Fibroblast of villous mesenchyme (primary cell): Measurements from ENCODE around the gene UCN. TPM values are rescaled to one million over a fixed set of nuclear protein-coding genes. Genes with fewer than 3 reads are reported as not detected.

Experiments used
- DNase-seq: peaks from one replicate; pipeline ENCODE4 v3.0.0-alpha.2; 2010; ENCODE audit warnings: low read depth
- H3K4me3 ChIP-seq: 2 replicates; pipeline ENCODE4 v1.5.1; 2011; ENCODE audit warnings: low read depth, mild to moderate bottlenecking, low read length
- CTCF ChIP-seq: IDR thresholded peaks from 2 replicates; pipeline ENCODE4 v1.5.1; 2012; ENCODE audit warnings: low read depth, mild to moderate bottlenecking, low read length; ENCODE audit not compliant: insufficient read depth
- total RNA-seq: library from RNA; depleted of rRNA; stranded (reverse); fragments of >200 nt; gene quantifications from 2 replicates; pipeline ENCODE4 v1.2.3, GENCODE V29; 2012

Gene UCN
- total RNA-seq, 1 donor: 0.43 TPM

DNA sequence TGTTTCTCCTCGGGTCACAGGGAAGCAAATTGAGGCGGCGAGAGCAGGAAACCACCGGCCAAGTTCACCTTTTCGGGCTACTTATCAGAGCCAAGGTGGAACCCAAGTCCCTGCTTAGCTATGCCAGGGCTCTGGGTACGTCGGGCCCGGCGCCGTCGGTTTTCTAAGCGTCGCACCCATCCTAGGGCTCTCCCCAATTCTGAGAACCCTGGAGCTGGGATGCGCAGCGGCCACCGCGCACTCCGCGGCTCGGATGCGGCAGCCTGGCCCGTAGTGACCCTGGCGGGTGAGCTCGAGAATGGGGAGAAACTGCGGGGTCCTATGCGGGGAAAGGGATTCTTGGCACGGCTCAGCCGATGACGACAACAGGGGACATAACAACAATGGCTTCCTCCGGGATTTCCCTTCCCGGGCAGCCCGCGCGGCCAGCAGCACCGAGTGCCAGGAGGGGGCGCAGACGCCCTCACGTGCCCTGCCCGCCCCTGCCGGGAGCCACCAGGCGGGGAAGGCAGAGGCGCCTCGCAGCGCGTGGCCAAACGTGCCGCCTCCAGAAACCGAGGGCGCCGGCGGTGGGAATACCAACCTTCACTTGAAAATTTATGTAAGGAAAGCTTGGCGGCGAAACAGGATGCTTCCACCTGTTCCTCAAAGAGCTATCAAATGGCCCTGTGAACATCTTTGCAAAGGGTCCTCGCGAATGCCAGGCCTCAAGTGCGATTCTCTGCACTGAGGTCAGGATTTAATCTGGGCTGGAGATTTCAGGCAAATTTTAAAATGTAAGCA lies 43.3 kb downstream of the UCN start:
- peak; percentile 56 for TF ChIP-seq CTCF
- H3K4me3 ChIP-seq: peak overlapping the region; percentile 45
- peak; percentile 46 for DNase-seq

DNA sequence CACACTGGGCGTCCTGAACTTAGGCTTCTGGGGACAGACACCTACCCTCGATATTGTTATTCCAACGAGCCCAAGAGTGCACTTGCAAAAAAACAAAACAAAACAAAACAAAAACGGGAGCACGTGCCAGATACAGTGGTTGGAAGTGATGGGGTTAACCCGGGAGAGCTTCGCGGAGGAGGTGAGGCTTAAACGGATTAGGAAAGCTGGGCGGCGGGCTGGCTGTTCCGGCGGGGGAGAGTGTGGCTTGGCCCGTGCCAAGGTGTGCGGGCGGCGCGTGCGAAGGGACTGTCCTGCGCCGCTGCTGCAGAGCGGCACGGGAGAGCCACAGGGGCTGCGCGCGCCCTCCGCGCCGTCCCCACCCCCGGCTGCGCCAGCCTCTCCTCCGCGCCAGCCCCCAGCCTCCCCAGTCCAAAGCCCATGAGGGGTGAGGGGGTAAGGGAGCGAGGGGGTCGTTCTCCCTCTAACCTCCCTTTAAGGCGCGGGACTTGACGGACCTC lies 43.9 kb downstream of the UCN start:
- peak overlapping the region; percentile 45 for H3K4me3 ChIP-seq
- DNase-seq: no peak
- no peak for TF ChIP-seq CTCF

- no peak for TF ChIP-seq CTCF
- DNase-seq: no peak
- peak overlapping the region; percentile 54 for H3K4me3 ChIP-seq
These were observed 44.7 kb downstream of the UCN start for GRCh38 chr2:27263287-27264252.

- TF ChIP-seq CTCF: no peak
- peak within 1 kb of the TSS; percentile 54 for H3K4me3 ChIP-seq
- DNase-seq: peak; percentile 35
These were observed 45.6 kb downstream of the UCN start, which contains the start of gene SLC30A3 for GRCh38 chr2:27262379-27263286. Gene SLC30A3, minus strand, starts transcription at chr2:27263047. Its CDS starts 141 bp downstream, at chr2:27262906.

- no peak for TF ChIP-seq CTCF
- DNase-seq: no peak
- H3K4me3 ChIP-seq: no peak overlapping the region
These were observed 46.3 kb downstream of the UCN start for GRCh38 chr2:27261926-27262298.
